ENCODE results near the gene ARRDC5.

- TF ChIP-seq CTCF (IDR thresholded peaks at IDR 0.05; ENCODE audit: insufficient read depth, low read length, poor library complexity, severe bottlenecking) (no peak), EZH2phosphoT487 (conservative IDR thresholded peaks at IDR 0.05; ENCODE audit: low read length) (no peak)
Measured at GRCh38 chr19:4937060-4937459, 34.4 kb upstream of the ARRDC5 start.
